ENCODE measurements around the gene ARPC1B. TPM values are rescaled to one million over a fixed set of nuclear protein-coding genes. Genes with fewer than 3 reads are reported as not detected.

The ARPC1B gene
- total and polyA plus RNA-seq, 2 of the 8 experiments (the other 6 are each of a cell fraction or from before 2014, with no cell fraction given) = 64.5 to 115 TPM

GRCh38 chr7:99406557-99406956 is 32.0 kb downstream of the ARPC1B start (continued):
- TF ChIP-seq POU5F1 (IDR thresholded peaks at IDR 0.05; ENCODE audit: low read depth, low read length) = no peak
- TF ChIP-seq KDM4A (IDR thresholded peaks at IDR 0.05; ENCODE audit: low read depth, low read length, severe bottlenecking) = no peak
- no peak for TF ChIP-seq TAF7 (optimal IDR thresholded peaks at IDR 0.05; ENCODE audit: borderline replicate concordance, low read depth, low read length)
- TF ChIP-seq CBX5 (IDR thresholded peaks at IDR 0.05; ENCODE audit: low read depth, low read length) = no peak
- TF ChIP-seq RNF2 (IDR thresholded peaks at IDR 0.05; ENCODE audit: borderline replicate concordance, low read depth, low read length, missing control alignments, poor library complexity, severe bottlenecking) = no peak

All from H1 (cell line).